Neural cell (in vitro differentiated cells): ENCODE results near the gene TAMM41. TPM values are rescaled to one million over a fixed set of nuclear protein-coding genes. Genes with fewer than 3 reads are reported as not detected.

Experiments
- H2AFZ ChIP-seq: fragments of 200-600, 300-800 bp; sonication (generic), shearing (Covaris generic); 2 replicates; pipeline ENCODE4 v1.6.0; 2014; ENCODE audit warnings: low read depth, mild to moderate bottlenecking, antibody characterized with exemption, low read length, moderate library complexity
- H3F3A ChIP-seq: fragments of 200-600 bp; shearing (Covaris generic); 2 replicates; pipeline ENCODE4 v1.6.1; 2016; ENCODE audit warnings: mild to moderate bottlenecking, moderate library complexity, mixed read lengths, antibody characterized with exemption, low read length; ENCODE audit not compliant: insufficient read depth, poor library complexity, severe bottlenecking
- H3K27ac ChIP-seq: fragments of 200-600, 300-800 bp; sonication (generic), shearing (Covaris generic); 2 replicates; pipeline ENCODE4 v1.5.1; 2014; ENCODE audit warnings: mild to moderate bottlenecking, low read length, moderate library complexity
- H3K27me3 ChIP-seq: fragments of 300-800, 200-600 bp; sonication (generic), shearing (Covaris generic); 2 replicates; pipeline ENCODE4 v1.6.0; 2014; ENCODE audit warnings: mild to moderate bottlenecking, low read depth, low read length, moderate library complexity; ENCODE audit not compliant: insufficient read depth
- H3K36me3 ChIP-seq: fragments of 300-800, 200-600 bp; sonication (generic), shearing (Covaris generic); 2 replicates; pipeline ENCODE4 v1.5.1; 2014; ENCODE audit warnings: mild to moderate bottlenecking, antibody characterized with exemption, low read length, moderate library complexity; ENCODE audit not compliant: insufficient read depth
- H3K4me2 ChIP-seq: fragments of 300-800, 200-600 bp; sonication (generic), shearing (Covaris generic); 2 replicates; pipeline ENCODE4 v1.6.0; 2014; ENCODE audit warnings: mild to moderate bottlenecking, low read length
- H3K4me3 ChIP-seq: fragments of 300-800, 200-600 bp; sonication (generic), shearing (Covaris generic); 2 replicates; pipeline ENCODE4 v1.5.1; 2014; ENCODE audit warnings: mild to moderate bottlenecking, low read length, moderate library complexity
- H3K79me2 ChIP-seq: fragments of 200-600 bp; shearing (Covaris generic); replicated peaks from 2 replicates; pipeline ENCODE4 v1.6.0; 2014; ENCODE audit warnings: mild to moderate bottlenecking, low read length, moderate library complexity; ENCODE audit not compliant: insufficient read depth
- H3K9ac ChIP-seq: fragments of 300-800, 200-600 bp; sonication (generic), shearing (Covaris generic); 2 replicates; pipeline ENCODE4 v1.6.1; 2016; ENCODE audit warnings: mild to moderate bottlenecking, low read length, mixed read lengths
- H3K9me2 ChIP-seq: fragments of 200-600 bp; shearing (Covaris generic); 2 replicates; pipeline ENCODE4 v1.6.1; 2016; ENCODE audit warnings: mild to moderate bottlenecking, low read length, mixed read lengths; ENCODE audit not compliant: insufficient read depth
- H3K9me3 ChIP-seq: fragments of 200-600, 300-800 bp; sonication (generic), shearing (Covaris generic); 2 replicates; pipeline ENCODE4 v1.6.1; 2016; ENCODE audit warnings: mild to moderate bottlenecking, mixed run types, low read length, moderate library complexity, mixed read lengths
- H4K20me1 ChIP-seq: fragments of 200-600 bp; shearing (Covaris generic); 2 replicates; pipeline ENCODE4 v1.6.1; 2016; ENCODE audit warnings: mild to moderate bottlenecking, mixed run types; ENCODE audit not compliant: insufficient read depth
- CTCF ChIP-seq: fragments of 450-650 bp; IDR thresholded peaks from 2 replicates; pipeline ENCODE4 v1.5.1; 2014; ENCODE audit warnings: antibody characterized with exemption, mild to moderate bottlenecking, moderate library complexity; ENCODE audit not compliant: poor library complexity, severe bottlenecking
- EP300 ChIP-seq: fragments of 450-650 bp; conservative IDR thresholded peaks from 2 replicates; pipeline ENCODE4 v1.6.1; 2014; ENCODE audit warnings: antibody characterized with exemption, mild to moderate bottlenecking, moderate library complexity; ENCODE audit not compliant: poor library complexity, severe bottlenecking
- EZH2 ChIP-seq: fragments of 200-600, 300-800 bp; shearing (Covaris generic), sonication (generic); IDR thresholded peaks from 2 replicates; pipeline ENCODE4 v1.6.1; 2014; ENCODE audit warnings: antibody characterized with exemption, low read length, borderline replicate concordance, mild to moderate bottlenecking; ENCODE audit not compliant: insufficient read depth, poor library complexity, severe bottlenecking
- MXI1 ChIP-seq: fragments of 450-650 bp; conservative IDR thresholded peaks from 2 replicates; pipeline ENCODE4 v1.6.1; 2014; ENCODE audit warnings: antibody characterized with exemption, mild to moderate bottlenecking; ENCODE audit not compliant: poor library complexity, severe bottlenecking
- POLR2AphosphoS5 ChIP-seq: IDR thresholded peaks from 2 replicates; pipeline ENCODE4 v1.6.1; 2012
- RAD21 ChIP-seq: fragments of 450-650 bp; conservative IDR thresholded peaks from 2 replicates; pipeline ENCODE4 v1.6.1; 2014; ENCODE audit warnings: antibody characterized with exemption, mild to moderate bottlenecking, moderate library complexity
- SMC3 ChIP-seq: fragments of 450-650 bp; conservative IDR thresholded peaks from 2 replicates; pipeline ENCODE4 v1.6.1; 2014; ENCODE audit warnings: antibody characterized with exemption, mild to moderate bottlenecking, moderate library complexity; ENCODE audit not compliant: poor library complexity
- TAF1 ChIP-seq: IDR thresholded peaks from 2 replicates; pipeline ENCODE4 v1.6.1; 2012; ENCODE audit warnings: low read depth
- polyA plus RNA-seq: library from polyadenylated mRNA; depleted of rRNA; stranded (reverse); fragments of >200 nt; gene quantifications from 2 replicates; pipeline ENCODE4 v1.2.3, GENCODE V29; 2014
- TF ChIP-seq, protein P1 (sequence below): IDR thresholded peaks from 2 replicates; pipeline ENCODE4 v1.6.1; 2012; ENCODE audit warnings: borderline replicate concordance

Gene TAMM41
- polyA plus RNA-seq, 1 donor from 2014 or later, result 3.1 TPM

GRCh38 chr3:11778248-11778647 is 68.4 kb downstream of the TAMM41 start:
- Histone ChIP-seq H2AFZ (no peak overlapping the region), H3K9ac (no peak overlapping the region), H3K9me3 (no peaks in the 10 kb centered on the region), H3K36me3 (no peaks in the 10 kb centered on the region), H3K9me2 (no peaks in the 10 kb centered on the region), H3K4me3 (no peak overlapping the region), H4K20me1 (no peaks in the 10 kb centered on the region), H3K27me3 (no peaks in the 10 kb centered on the region), H3K79me2 (no peaks in the 10 kb centered on the region), H3K27ac (no peak overlapping the region), H3K4me2 (no peak overlapping the region), H3F3A (no peaks in the 10 kb centered on the region)
- TF ChIP-seq SMC3, result no peak
- TF ChIP-seq EP300, result no peak
- no peak for TF ChIP-seq POLR2AphosphoS5
- TF ChIP-seq CTCF, result no peak
- TF ChIP-seq, protein P1, sequence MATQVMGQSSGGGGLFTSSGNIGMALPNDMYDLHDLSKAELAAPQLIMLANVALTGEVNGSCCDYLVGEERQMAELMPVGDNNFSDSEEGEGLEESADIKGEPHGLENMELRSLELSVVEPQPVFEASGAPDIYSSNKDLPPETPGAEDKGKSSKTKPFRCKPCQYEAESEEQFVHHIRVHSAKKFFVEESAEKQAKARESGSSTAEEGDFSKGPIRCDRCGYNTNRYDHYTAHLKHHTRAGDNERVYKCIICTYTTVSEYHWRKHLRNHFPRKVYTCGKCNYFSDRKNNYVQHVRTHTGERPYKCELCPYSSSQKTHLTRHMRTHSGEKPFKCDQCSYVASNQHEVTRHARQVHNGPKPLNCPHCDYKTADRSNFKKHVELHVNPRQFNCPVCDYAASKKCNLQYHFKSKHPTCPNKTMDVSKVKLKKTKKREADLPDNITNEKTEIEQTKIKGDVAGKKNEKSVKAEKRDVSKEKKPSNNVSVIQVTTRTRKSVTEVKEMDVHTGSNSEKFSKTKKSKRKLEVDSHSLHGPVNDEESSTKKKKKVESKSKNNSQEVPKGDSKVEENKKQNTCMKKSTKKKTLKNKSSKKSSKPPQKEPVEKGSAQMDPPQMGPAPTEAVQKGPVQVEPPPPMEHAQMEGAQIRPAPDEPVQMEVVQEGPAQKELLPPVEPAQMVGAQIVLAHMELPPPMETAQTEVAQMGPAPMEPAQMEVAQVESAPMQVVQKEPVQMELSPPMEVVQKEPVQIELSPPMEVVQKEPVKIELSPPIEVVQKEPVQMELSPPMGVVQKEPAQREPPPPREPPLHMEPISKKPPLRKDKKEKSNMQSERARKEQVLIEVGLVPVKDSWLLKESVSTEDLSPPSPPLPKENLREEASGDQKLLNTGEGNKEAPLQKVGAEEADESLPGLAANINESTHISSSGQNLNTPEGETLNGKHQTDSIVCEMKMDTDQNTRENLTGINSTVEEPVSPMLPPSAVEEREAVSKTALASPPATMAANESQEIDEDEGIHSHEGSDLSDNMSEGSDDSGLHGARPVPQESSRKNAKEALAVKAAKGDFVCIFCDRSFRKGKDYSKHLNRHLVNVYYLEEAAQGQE, result no peak
- no peak for TF ChIP-seq EZH2

DNA sequence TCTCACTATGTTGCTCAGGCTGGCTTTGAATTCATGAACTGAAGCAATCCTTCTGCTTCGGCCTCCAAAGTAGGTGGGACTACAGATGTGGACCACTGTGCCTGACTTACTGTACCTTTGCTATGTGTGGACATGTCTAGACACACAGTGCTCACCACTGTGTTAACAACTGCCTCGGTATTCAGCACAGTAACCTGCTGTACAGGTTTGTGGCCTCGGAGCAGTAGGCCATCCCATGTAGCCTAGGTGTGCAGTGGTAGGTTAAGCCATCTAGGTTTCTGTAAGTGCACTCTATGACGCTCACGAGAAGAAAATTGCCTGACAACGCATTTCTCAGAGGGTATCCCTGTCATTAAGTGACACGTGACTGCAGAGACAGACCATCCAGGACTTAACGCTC is 70.3 kb downstream of the TAMM41 start:
- TF ChIP-seq SMC3 (no peak), CTCF (no peak), RAD21 (no peak), MXI1 (no peak), POLR2AphosphoS5 (peak; percentile 69), EP300 (peak; percentile 45), EZH2 (no peak), TAF1 (no peak)
- TF ChIP-seq, protein P1, result peak; percentile 22
- no peak overlapping the region for H3K4me2 ChIP-seq
- no peaks in the 10 kb centered on the region for H4K20me1 ChIP-seq

More for the DNA sequence above, 70.3 kb downstream of the TAMM41 start:
- Histone ChIP-seq H3K79me2 (no peaks in the 10 kb centered on the region), H3K9me2 (no peaks in the 10 kb centered on the region), H3F3A (no peaks in the 10 kb centered on the region), H3K36me3 (no peaks in the 10 kb centered on the region), H3K27ac (peak overlapping the region; percentile 34), H3K4me3 (no peak overlapping the region), H3K9me3 (no peaks in the 10 kb centered on the region), H3K9ac (no peak overlapping the region), H3K27me3 (no peaks in the 10 kb centered on the region), H2AFZ (no peak overlapping the region)
